HepG2 (cell line): ENCODE data around the gene ZNF100. TPM values are rescaled to one million over a fixed set of nuclear protein-coding genes. Genes with fewer than 3 reads are reported as not detected.

ENCODE experiments used
- ATAC-seq: fragments of 200-7000 bp; cut with Tn5 transposase; 3 replicates; pipeline ENCODE4 v1.9.1; 2020; ENCODE audit warnings: mild to moderate bottlenecking, moderate library complexity
- BruUV-seq: library from RNA; stranded (reverse); fragments of 400-500 nt; replicated peaks from 2 replicates; lab custom pipeline; 2021; lab: Mats Ljungman, UMichigan
- CTCF ChIA-PET: fragments of 300-600 bp; formaldehyde crosslinking; extraction: SDS; loops from one replicate; lab custom pipeline; 2021; ENCODE audit warnings: low total read pairs, inconsistent platforms, low intra/inter-chr PET ratio; lab: Yijun Ruan, JAX
- POLR2A ChIA-PET: fragments of 350-600 bp; sonication (Branson Sonifier 250); formaldehyde crosslinking; loops from one replicate; lab custom pipeline; 2020; ENCODE audit warnings: antibody characterized with exemption, inconsistent platforms; lab: Yijun Ruan, JAX
- DNase-seq: peaks from one replicate; pipeline ENCODE4 v3.0.0-alpha.2; 2015; ENCODE audit warnings: low spot score
- FAIRE-seq: peaks from 3 replicates; lab custom pipeline; 2011; peaks lifted over from hg19 to GRCh38; lab: Jason Lieb, UNC
- H2AFZ ChIP-seq: one replicate; pipeline ENCODE4 v1.6.1; 2011; ENCODE audit warnings: low read length, inconsistent platforms
- H3K27ac ChIP-seq: fragments of 300-600 bp; 3 replicates; pipeline ENCODE4 v1.8.0; 2011; ENCODE audit warnings: mixed run types, mild to moderate bottlenecking, mixed read lengths, low read length, inconsistent platforms; ENCODE audit not compliant: insufficient read depth; ENCODE audit errors: extremely low read length
- H3K27me3 ChIP-seq, 2 experiments: fragments of 200-600 bp in 1 of 2; 2 replicates in 1 of 2; 3 replicates in 1 of 2; pipeline versions ENCODE4 v1.6.0 to v1.8.0; 2011; ENCODE audit warnings: low read length in 2 of 2, mild to moderate bottlenecking in 2 of 2, moderate library complexity in 2 of 2, inconsistent platforms in 1 of 2; ENCODE audit not compliant: insufficient read depth in 2 of 2, control insufficient read depth in 1 of 2
- H3K36me3 ChIP-seq, 2 experiments: fragments of 200-600 bp in 1 of 2; replicated peaks in 1 of 2; 2 replicates in 1 of 2; 3 replicates in 1 of 2; pipeline versions ENCODE4 v1.5.1 to v1.8.0; 2011; ENCODE audit warnings: low read length in 2 of 2, inconsistent platforms in 1 of 2; ENCODE audit not compliant: insufficient read depth in 2 of 2, control insufficient read depth in 1 of 2
- H3K4me1 ChIP-seq: 2 replicates; pipeline ENCODE4 v1.5.1; 2012; ENCODE audit warnings: low read length, inconsistent platforms; ENCODE audit not compliant: insufficient read depth
- H3K4me2 ChIP-seq: 2 replicates; pipeline ENCODE4 v1.6.0; 2011; ENCODE audit warnings: low read depth, low read length, inconsistent platforms
- H3K4me3 ChIP-seq, 3 experiments: fragments of 200-600 bp in 1 of 3; sonication (generic), shearing (Covaris generic) in 1 of 3; replicated peaks in 1 of 3; 2 replicates each; pipeline ENCODE4 v1.5.1; 2011 to 2016; ENCODE audit warnings: low read length in 3 of 3, inconsistent platforms in 2 of 3, low read depth in 2 of 3, mild to moderate bottlenecking in 2 of 3, control low read depth in 1 of 3, mixed read lengths in 1 of 3; ENCODE audit not compliant: insufficient read depth in 1 of 3
- H3K79me2 ChIP-seq: one replicate; pipeline ENCODE4 v1.6.1; 2011; ENCODE audit warnings: low read length, inconsistent platforms; ENCODE audit not compliant: insufficient read depth
- H3K9ac ChIP-seq: 2 replicates; pipeline ENCODE4 v1.6.0; 2011; ENCODE audit warnings: mild to moderate bottlenecking, low read depth, low read length, inconsistent platforms; ENCODE audit not compliant: insufficient read depth
- H3K9me3 ChIP-seq: 2 replicates; pipeline ENCODE4 v1.5.1; 2012; ENCODE audit warnings: mild to moderate bottlenecking, low read length
- H4K20me1 ChIP-seq: 2 replicates; pipeline ENCODE4 v1.6.0; 2011; ENCODE audit warnings: inconsistent platforms, mild to moderate bottlenecking, low read length, moderate library complexity; ENCODE audit not compliant: insufficient read depth
- ATAD3A ChIP-seq: sonication (generic); formaldehyde crosslinking; IDR thresholded peaks from 2 replicates; pipeline ENCODE4 v1.4.0; 2020; ENCODE audit warnings: missing genetic modification reagents
- MTF2 ChIP-seq: sonication (generic); formaldehyde crosslinking; IDR thresholded peaks from 2 replicates; pipeline ENCODE4 v1.5.0; 2020; ENCODE audit warnings: missing genetic modification reagents, borderline replicate concordance
- ZFP90 ChIP-seq: sonication (generic); formaldehyde crosslinking; IDR thresholded peaks from 2 replicates; pipeline ENCODE4 v1.8.0; 2022; ENCODE audit warnings: missing genetic modification reagents, mild to moderate bottlenecking, inconsistent platforms, borderline replicate concordance
- ZFY ChIP-seq: sonication (generic); formaldehyde crosslinking; IDR thresholded peaks from 2 replicates; pipeline ENCODE4 v1.4.0; 2020; ENCODE audit warnings: missing genetic modification reagents
- ZIK1 ChIP-seq: sonication (generic); formaldehyde crosslinking; IDR thresholded peaks from 2 replicates; pipeline ENCODE4 v1.5.0; 2020; ENCODE audit warnings: mild to moderate bottlenecking, low read depth, missing genetic modification reagents, borderline replicate concordance
- ZNF235 ChIP-seq: sonication (generic); formaldehyde crosslinking; IDR thresholded peaks from 2 replicates; pipeline ENCODE4 v1.8.1; 2023; ENCODE audit warnings: mild to moderate bottlenecking, missing genetic modification reagents, borderline replicate concordance
- ZNF432 ChIP-seq: sonication (generic); formaldehyde crosslinking; IDR thresholded peaks from 2 replicates; pipeline ENCODE4 v1.5.0; 2020; ENCODE audit warnings: missing genetic modification reagents, mild to moderate bottlenecking, borderline replicate concordance
- WGBS: methylation state at CpG from one replicate; pipeline ENCODE4 v1.1.6; 2017; ENCODE audit warnings: low lambda C conversion rate; 5-methylcytosine and 5-hydroxymethylcytosine counted together
- in situ Hi-C: cut with HindIII; loops from 2 replicates; pipeline ENCODE4 v1.10.0; 2017; ENCODE audit warnings: low pct_unique_long_range_greater_than_20kb; ENCODE audit not compliant: extremely low pct_ligation_motif_present
- intact Hi-C: fragments of 100-400 bp; cut with micrococcal nuclease; formaldehyde crosslinking; loops from one replicate; pipeline ENCODE4 v1.10.0; 2022; ENCODE audit not compliant: unreplicated experiment
- polyA plus RNA-seq, 8 experiments: library from polyadenylated mRNA; depleted of rRNA in 3 of 8; stranded (reverse) in 7 of 8; unstranded in 1 of 8; fragments of >200 nt; fragmentation: Illumina TruSeq in 4 of 8; extraction: Trizol in 4 of 8; gene quantifications; 2 replicates each; pipeline versions ENCODE4 v1.2.1 to v1.2.3, GENCODE V29; 2011 to 2016; ENCODE audit warnings: low read depth in 4 of 8, missing spikeins in 1 of 8, mixed read lengths in 1 of 8; ENCODE audit not compliant: insufficient read depth in 1 of 8
- total RNA-seq, 5 experiments: library from RNA; depleted of rRNA; stranded (reverse); fragments of >200 nt; fragmentation: Illumina TruSeq; extraction: Trizol; gene quantifications; 2 replicates each; pipeline ENCODE4 v1.2.3, GENCODE V29; 2016; ENCODE audit warnings: low read depth in 1 of 5
- TF ChIP-seq, protein P1 (sequence below), 2 experiments: sonication (generic) in 1 of 2; formaldehyde crosslinking in 1 of 2; IDR thresholded peaks; 2 replicates each; pipeline versions ENCODE4 v1.4.0 to v1.6.1; 2018 to 2020; ENCODE audit warnings: missing genetic modification reagents in 2 of 2, borderline replicate concordance in 1 of 2, low read depth in 1 of 2, mild to moderate bottlenecking in 1 of 2, missing biosample characterization in 1 of 2
- TF ChIP-seq, protein P2 (sequence below): sonication (generic); formaldehyde crosslinking; IDR thresholded peaks from 2 replicates; pipeline ENCODE4 v1.4.0; 2020; ENCODE audit warnings: mild to moderate bottlenecking, missing genetic modification reagents

The ZNF100 gene
- total and polyA plus RNA-seq, 2 of the 13 experiments (the other 11 are each of a cell fraction or from before 2014, with no cell fraction given) = 2.5 to 11.4 TPM

DNA sequence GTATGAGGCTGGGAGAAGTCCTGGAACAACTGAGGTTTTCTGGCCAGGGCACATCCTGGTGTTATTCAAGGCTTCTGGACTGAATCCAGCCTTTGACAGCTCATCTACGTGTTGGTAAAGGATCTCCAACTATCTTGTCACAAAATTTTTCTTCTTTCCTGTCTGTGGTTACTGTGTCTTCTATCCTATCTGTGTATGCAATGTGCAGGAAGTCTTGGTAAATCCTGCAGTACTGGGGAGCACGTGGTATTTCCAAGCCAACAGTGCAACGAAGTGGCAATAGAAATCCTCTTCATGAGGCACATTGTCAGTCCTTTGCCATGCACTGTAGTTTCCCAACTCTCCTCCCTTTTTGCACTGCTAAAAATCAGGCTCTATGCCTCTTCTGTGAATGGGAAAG is 86.7 kb downstream of the ZNF100 start:
- H3K4me2 ChIP-seq = no peak overlapping the region
- WGBS = 0% methylated on average over 3 of the region's 3 CpGs
- DNase-seq = no peak
- H3K9me3 ChIP-seq = peaks cover 67% of the 10 kb centered on the region
- H3K27me3 ChIP-seq = no peaks in the 10 kb centered on the region
- H3K9ac ChIP-seq = no peak overlapping the region
- no peaks in the 10 kb centered on the region for H3K79me2 ChIP-seq
- intact Hi-C loops (no loop called here), in situ Hi-C loops (no loop called here)
- ChIA-PET POLR2A (no interaction called here), CTCF (no interaction called here)
- ATAC-seq = no peak
- BruUV-seq = no TSS peak
- H3K4me1 ChIP-seq = no peaks in the 10 kb centered on the region
- H3K36me3 ChIP-seq = no peaks in the 10 kb centered on the region
- no peak overlapping the region for H3K4me3 ChIP-seq
- TF ChIP-seq ZIK1 (CRISPR knock-in tag) = no peak
- TF ChIP-seq ATAD3A (CRISPR knock-in tag) = no peak
- TF ChIP-seq ZFP90 (CRISPR knock-in tag) = no peak
- TF ChIP-seq ZFY (CRISPR knock-in tag) = no peak
- no peak for TF ChIP-seq ZNF432 (CRISPR knock-in tag)
- TF ChIP-seq MTF2 = no peak
- TF ChIP-seq, protein P1, sequence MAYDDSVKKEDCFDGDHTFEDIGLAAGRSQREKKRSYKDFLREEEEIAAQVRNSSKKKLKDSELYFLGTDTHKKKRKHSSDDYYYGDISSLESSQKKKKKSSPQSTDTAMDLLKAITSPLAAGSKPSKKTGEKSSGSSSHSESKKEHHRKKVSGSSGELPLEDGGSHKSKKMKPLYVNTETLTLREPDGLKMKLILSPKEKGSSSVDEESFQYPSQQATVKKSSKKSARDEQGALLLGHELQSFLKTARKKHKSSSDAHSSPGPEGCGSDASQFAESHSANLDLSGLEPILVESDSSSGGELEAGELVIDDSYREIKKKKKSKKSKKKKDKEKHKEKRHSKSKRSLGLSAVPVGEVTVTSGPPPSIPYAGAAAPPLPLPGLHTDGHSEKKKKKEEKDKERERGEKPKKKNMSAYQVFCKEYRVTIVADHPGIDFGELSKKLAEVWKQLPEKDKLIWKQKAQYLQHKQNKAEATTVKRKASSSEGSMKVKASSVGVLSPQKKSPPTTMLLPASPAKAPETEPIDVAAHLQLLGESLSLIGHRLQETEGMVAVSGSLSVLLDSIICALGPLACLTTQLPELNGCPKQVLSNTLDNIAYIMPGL (CRISPR knock-in tag; IDR thresholded peaks at IDR 0.05; ENCODE audit: borderline replicate concordance in 1 of 2, low read depth in 1 of 2) = no peak
- TF ChIP-seq ZNF235 (CRISPR knock-in tag) = no peak
- TF ChIP-seq, protein P2, sequence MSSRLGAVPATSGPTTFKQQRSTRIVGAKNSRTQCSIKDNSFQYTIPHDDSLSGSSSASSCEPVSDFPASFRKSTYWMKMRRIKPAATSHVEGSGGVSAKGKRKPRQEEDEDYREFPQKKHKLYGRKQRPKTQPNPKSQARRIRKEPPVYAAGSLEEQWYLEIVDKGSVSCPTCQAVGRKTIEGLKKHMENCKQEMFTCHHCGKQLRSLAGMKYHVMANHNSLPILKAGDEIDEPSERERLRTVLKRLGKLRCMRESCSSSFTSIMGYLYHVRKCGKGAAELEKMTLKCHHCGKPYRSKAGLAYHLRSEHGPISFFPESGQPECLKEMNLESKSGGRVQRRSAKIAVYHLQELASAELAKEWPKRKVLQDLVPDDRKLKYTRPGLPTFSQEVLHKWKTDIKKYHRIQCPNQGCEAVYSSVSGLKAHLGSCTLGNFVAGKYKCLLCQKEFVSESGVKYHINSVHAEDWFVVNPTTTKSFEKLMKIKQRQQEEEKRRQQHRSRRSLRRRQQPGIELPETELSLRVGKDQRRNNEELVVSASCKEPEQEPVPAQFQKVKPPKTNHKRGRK (CRISPR knock-in tag) = no peak
- TF ChIP-seq, all 625 proteins: peak for 0
- Histone ChIP-seq H4K20me1 (no peaks in the 10 kb centered on the region), H3K27ac (no peak overlapping the region), H2AFZ (no peak overlapping the region)
- no peak for FAIRE-seq
